OCI-M2 (cell line): ENCODE results near the gene NPC2.
"Not testable (repeated sequence)": the region's sequence is repeated elsewhere in the genome, so short reads cannot be mapped to it uniquely, and the experiment has no call there.

Experiments
- DNase-seq: peaks from one replicate; lab custom pipeline; 2025; ENCODE audit not compliant: unreplicated experiment; lab: John Stamatoyannopoulos, UW

Gene NPC2

DNA sequence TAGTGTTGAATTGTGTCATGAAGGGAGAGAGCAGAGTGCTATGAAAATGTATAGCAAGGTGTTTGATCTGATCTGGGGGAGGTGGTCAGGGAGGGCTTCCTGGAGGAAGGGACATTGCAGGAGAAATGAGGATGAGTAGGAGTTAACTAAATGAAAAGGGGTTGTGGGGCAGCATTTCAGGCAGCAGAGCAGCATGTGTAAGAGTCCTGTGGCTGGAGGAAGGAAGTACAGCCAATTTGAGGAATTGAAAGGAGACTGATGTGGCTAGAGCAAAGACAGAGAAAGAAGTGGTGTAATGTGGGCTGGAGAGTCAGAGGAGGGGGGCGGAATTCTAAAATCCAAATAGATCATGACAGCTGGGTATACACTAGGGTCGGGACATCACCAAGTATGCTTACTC lies 20.5 kb downstream of the NPC2 start:
- DNase-seq = no peak

GRCh38 chr14:74469548-74470518 lies 23.3 kb downstream of the NPC2 start:
- DNase-seq = no peak

- DNase-seq = no peak
Measured at GRCh38 chr14:74468513-74468912, 24.6 kb downstream of the NPC2 start.

DNA sequence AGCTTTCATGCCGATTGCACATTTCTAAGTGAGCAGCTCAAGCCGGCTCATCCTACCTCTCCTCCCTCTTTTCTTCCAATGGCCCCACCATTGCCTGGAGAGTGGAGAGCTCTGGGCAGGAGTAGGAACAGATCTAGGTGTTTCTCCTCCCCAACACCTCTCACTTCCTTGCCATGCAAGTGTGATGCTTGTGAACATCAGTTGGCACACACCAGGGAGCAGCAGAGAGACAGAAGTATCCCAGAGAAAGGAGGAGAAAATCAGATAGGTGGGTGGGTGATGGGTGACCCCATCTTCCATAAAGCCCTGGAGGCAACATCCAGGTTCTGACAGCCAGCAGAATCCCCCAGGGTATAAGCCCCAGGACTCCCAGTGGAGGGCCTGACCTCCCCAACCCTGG lies 27.8 kb downstream of the NPC2 start:
- no peak for DNase-seq

- no peak for DNase-seq
Measured at GRCh38 chr14:74464785-74465184, 28.3 kb downstream of the NPC2 start.

GRCh38 chr14:74463697-74464096 lies 29.4 kb downstream of the NPC2 start:
- DNase-seq = no peak

- DNase-seq = no peak
Measured at GRCh38 chr14:74462993-74463392, 30.1 kb downstream of the NPC2 start.

GRCh38 chr14:74459976-74460375 lies 33.1 kb downstream of the NPC2 start:
- DNase-seq = no peak

- DNase-seq = no peak
Measured at GRCh38 chr14:74459289-74459946, 33.7 kb downstream of the NPC2 start.

GRCh38 chr14:74457565-74457895 lies 35.6 kb downstream of the NPC2 start:
- DNase-seq = no peak

- DNase-seq = no peak
Measured at GRCh38 chr14:74456684-74457564, 36.2 kb downstream of the NPC2 start.

DNA sequence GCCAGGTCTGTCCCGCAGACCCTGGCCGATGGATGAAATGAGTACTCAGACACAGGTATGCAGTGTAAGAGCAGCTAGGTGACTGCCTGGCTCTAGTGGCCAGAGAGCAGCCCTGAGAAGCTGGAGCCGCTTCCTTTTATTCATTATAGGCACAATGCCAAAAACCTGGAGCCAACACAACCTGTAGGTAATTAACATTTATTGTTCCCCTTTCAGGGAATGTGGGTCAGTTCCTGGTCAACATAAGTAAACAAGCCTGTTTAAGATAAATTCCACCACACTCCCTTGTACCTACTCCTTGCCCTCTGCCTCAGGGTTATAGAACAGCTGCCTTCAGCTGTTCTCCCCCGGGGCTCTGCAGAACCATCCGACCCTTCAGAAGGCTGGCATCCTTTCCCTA lies 38.7 kb downstream of the NPC2 start:
- DNase-seq = not testable (repeated sequence)

- no peak for DNase-seq
Measured at GRCh38 chr14:74444866-74445265, 48.2 kb downstream of the NPC2 start.

- no peak for DNase-seq
Measured at GRCh38 chr14:74442757-74443156, 50.3 kb downstream of the NPC2 start.

- DNase-seq = no peak
Measured at GRCh38 chr14:74441113-74441512, 52.0 kb downstream of the NPC2 start.

DNA sequence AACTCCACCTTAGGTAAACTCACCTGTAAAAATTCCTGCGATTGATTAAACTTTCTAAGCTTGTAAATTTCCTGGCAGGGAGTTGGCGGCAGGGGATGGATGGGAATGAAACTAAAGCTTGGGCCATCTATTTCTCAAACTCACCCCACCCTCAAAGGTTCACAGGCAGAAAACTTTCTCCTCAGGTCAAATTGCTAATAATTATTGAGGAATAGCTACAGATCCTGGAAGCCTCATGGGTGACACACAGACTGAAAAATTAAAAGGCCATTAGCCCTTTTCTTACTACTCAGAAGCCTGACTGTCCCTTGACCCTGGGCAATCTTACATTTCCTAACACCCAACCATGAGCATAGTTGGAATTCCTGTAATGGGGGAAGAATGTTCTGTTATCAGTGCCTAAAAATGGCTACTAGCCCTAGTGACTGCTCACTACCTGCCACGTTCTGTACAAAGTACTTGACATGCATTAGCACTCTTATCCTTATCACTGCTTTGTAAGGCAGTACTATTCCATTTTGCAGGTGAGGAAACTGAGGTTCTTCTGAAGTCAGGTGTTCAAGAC lies 54.7 kb downstream of the NPC2 start:
- no peak for DNase-seq

- DNase-seq = no peak
Measured at GRCh38 chr14:74437496-74438053, 55.5 kb downstream of the NPC2 start.

GRCh38 chr14:74434294-74434693 lies 58.8 kb downstream of the NPC2 start:
- no peak for DNase-seq

GRCh38 chr14:74429991-74430390 lies 63.1 kb downstream of the NPC2 start:
- DNase-seq = no peak
